A549 (cell line): ENCODE data around the gene NT5C. TPM values are rescaled to one million over a fixed set of nuclear protein-coding genes. Genes with fewer than 3 reads are reported as not detected.

Experiments used
- ATAC-seq, 2 experiments: fragments of 200-7000 bp in 1 of 2; fragments of >200 bp in 1 of 2; cut with Nextera tagmentation in 1 of 2; cut with Tn5 transposase in 1 of 2; 3 replicates each; pipeline versions ENCODE4 v1.8.0 to v1.9.1; 2018 to 2020; ENCODE audit warnings: mild to moderate bottlenecking in 1 of 2, moderate library complexity in 1 of 2
- CTCF ChIA-PET: fragments of 300-600 bp; sonication (Branson Sonifier 250); formaldehyde crosslinking; extraction: SDS; loops from one replicate; lab custom pipeline; 2021; ENCODE audit warnings: antibody characterized with exemption, inconsistent platforms; lab: Yijun Ruan, JAX
- POLR2A ChIA-PET: fragments of 350-600 bp; formaldehyde crosslinking; extraction: SDS; loops from one replicate; lab custom pipeline; 2021; ENCODE audit warnings: antibody characterized with exemption, inconsistent platforms; lab: Yijun Ruan, JAX
- DNase-seq, 2 experiments: peaks; one replicate each; pipeline versions ENCODE4 v3.0.0 to v3.0.0-alpha.2; 2011 to 2016; ENCODE audit warnings: low read depth in 1 of 2, low spot score in 1 of 2
- FAIRE-seq: peaks from 2 replicates; lab custom pipeline; 2011; peaks lifted over from hg19 to GRCh38; lab: Jason Lieb, UNC
- H3K27ac ChIP-seq, 2 experiments: fragments of >200 bp; sonication (Bioruptor Twin); formaldehyde crosslinking; 3 replicates each; pipeline ENCODE4 v1.5.1; 2016 to 2017
- H3K4me1 ChIP-seq: fragments of >200 bp; sonication (Bioruptor Twin); formaldehyde crosslinking; 3 replicates; pipeline ENCODE4 v1.6.1; 2016
- H3K4me2 ChIP-seq: fragments of >200 bp; sonication (Bioruptor Twin); formaldehyde crosslinking; 3 replicates; pipeline ENCODE4 v1.6.1; 2016
- H3K4me3 ChIP-seq: fragments of >200 bp; sonication (Bioruptor Twin); formaldehyde crosslinking; 3 replicates; pipeline ENCODE4 v1.5.1; 2016
- H3K9me3 ChIP-seq: fragments of >200 bp; sonication (Bioruptor Twin); formaldehyde crosslinking; 3 replicates; pipeline ENCODE4 v1.6.1; 2016
- CBX2 ChIP-seq: fragments of 200-600 bp; sonication (generic); IDR thresholded peaks from 2 replicates; pipeline ENCODE4 v1.6.1; 2016; ENCODE audit warnings: low read depth, mild to moderate bottlenecking, borderline replicate concordance
- CEBPB ChIP-seq, 2 experiments: fragments of >200 bp in 1 of 2; sonication (Bioruptor Twin) in 1 of 2; formaldehyde crosslinking in 1 of 2; IDR thresholded peaks; 2 replicates each; pipeline ENCODE4 v1.6.1; 2012 to 2016
- CHD4 ChIP-seq: fragments of 200-600 bp; sonication (generic); IDR thresholded peaks from 2 replicates; pipeline ENCODE4 v1.6.1; 2016; ENCODE audit warnings: antibody characterized with exemption, mild to moderate bottlenecking, borderline replicate concordance
- FOSB ChIP-seq: fragments of 250-450 bp; sonication (Bioruptor Pico); IDR thresholded peaks from 2 replicates; pipeline ENCODE4 v1.5.0; 2020; ENCODE audit warnings: mild to moderate bottlenecking, moderate library complexity
- FOSL2 ChIP-seq, 2 experiments: fragments of 450-650 bp in 1 of 2; fragments of >200 bp in 1 of 2; sonication (Bioruptor Twin) in 1 of 2; formaldehyde crosslinking; IDR thresholded peaks; 2 replicates each; pipeline versions ENCODE4 v1.5.0 to v1.6.1; 2016 to 2020; ENCODE audit warnings: mild to moderate bottlenecking in 1 of 2, moderate library complexity in 1 of 2
- FOXS1 ChIP-seq: fragments of 250-450 bp; sonication (Bioruptor Pico); IDR thresholded peaks from 2 replicates; pipeline ENCODE4 v1.5.0; 2020; ENCODE audit warnings: mild to moderate bottlenecking, moderate library complexity
- HOXA7 ChIP-seq: fragments of 250-450 bp; sonication (Bioruptor Pico); IDR thresholded peaks from 2 replicates; pipeline ENCODE4 v1.5.0; 2020; ENCODE audit warnings: mild to moderate bottlenecking, moderate library complexity
- HOXB5 ChIP-seq: fragments of 250-450 bp; sonication (Bioruptor Pico); IDR thresholded peaks from 2 replicates; pipeline ENCODE4 v1.5.0; 2020; ENCODE audit warnings: mild to moderate bottlenecking, moderate library complexity
- KDM5A ChIP-seq: fragments of 200-600 bp; sonication (generic); IDR thresholded peaks from 2 replicates; pipeline ENCODE4 v1.6.1; 2016; ENCODE audit warnings: antibody characterized with exemption, mild to moderate bottlenecking
- MAFK ChIP-seq: fragments of 450-650 bp; IDR thresholded peaks from 2 replicates; pipeline ENCODE4 v1.6.1; 2014; ENCODE audit not compliant: partially characterized antibody
- MAZ ChIP-seq: fragments of 150-350 bp; IDR thresholded peaks from 2 replicates; pipeline ENCODE4 v1.6.1; 2014; ENCODE audit warnings: antibody characterized with exemption, low read depth, low read length, borderline replicate concordance
- MYC ChIP-seq: IDR thresholded peaks from 2 replicates; pipeline ENCODE4 v1.6.1; 2012; ENCODE audit warnings: mild to moderate bottlenecking, inconsistent platforms, low read length, improper control_type of control experiment, borderline replicate concordance
- NR3C1 ChIP-seq: fragments of >200 bp; sonication (Bioruptor Twin); formaldehyde crosslinking; IDR thresholded peaks from 3 replicates; pipeline ENCODE4 v1.6.1; 2017
- PHF8 ChIP-seq: fragments of 200-600 bp; sonication (generic); IDR thresholded peaks from 2 replicates; pipeline ENCODE4 v1.6.1; 2016; ENCODE audit warnings: low read depth, mild to moderate bottlenecking, antibody characterized with exemption, moderate library complexity, borderline replicate concordance
- POLR2A ChIP-seq: IDR thresholded peaks from 2 replicates; pipeline ENCODE4 v1.6.1; 2012; ENCODE audit warnings: mild to moderate bottlenecking, low read length
- POLR2AphosphoS2 ChIP-seq: conservative IDR thresholded peaks from 2 replicates; pipeline ENCODE4 v1.6.1; 2012; ENCODE audit warnings: low read length, improper control_type of control experiment, inconsistent platforms
- RAD21 ChIP-seq, 2 experiments: fragments of >200 bp in 1 of 2; sonication (Bioruptor Twin) in 1 of 2; formaldehyde crosslinking in 1 of 2; IDR thresholded peaks in 1 of 2; conservative IDR thresholded peaks in 1 of 2; 2 replicates in 1 of 2; 3 replicates in 1 of 2; pipeline ENCODE4 v1.6.1; 2012 to 2018; ENCODE audit warnings: inconsistent platforms in 1 of 2
- RARB ChIP-seq: fragments of 250-450 bp; sonication (Bioruptor Pico); IDR thresholded peaks from 2 replicates; pipeline ENCODE4 v1.8.0; 2021; ENCODE audit warnings: mild to moderate bottlenecking, moderate library complexity
- RFX5 ChIP-seq: fragments of 450-650 bp; IDR thresholded peaks from 2 replicates; pipeline ENCODE4 v1.7.1; 2014; ENCODE audit warnings: antibody characterized with exemption, mild to moderate bottlenecking, moderate library complexity
- SREBF2 ChIP-seq: fragments of 450-650 bp; IDR thresholded peaks from 2 replicates; pipeline ENCODE4 v1.6.1; 2014; ENCODE audit warnings: mild to moderate bottlenecking, moderate library complexity
- ZNF302 ChIP-seq: fragments of 250-450 bp; sonication (Bioruptor Pico); IDR thresholded peaks from 2 replicates; pipeline ENCODE4 v1.9.0; 2021; ENCODE audit warnings: inconsistent platforms, mild to moderate bottlenecking, moderate library complexity
- WGBS: methylation state at CpG from one replicate; pipeline ENCODE4 v1.1.6; 2017; ENCODE audit errors: missing lambda C conversion rate; 5-methylcytosine and 5-hydroxymethylcytosine counted together
- polyA plus RNA-seq, 4 experiments: library from polyadenylated mRNA; depleted of rRNA in 3 of 4; stranded (reverse); fragments of >200 nt; fragmentation: RNase III in 1 of 4; extraction: RNeasy Plus Mini Kit Qiagen cat#74134 plus additional on column Dnase treatment in 1 of 4; gene quantifications; 2 replicates in 3 of 4; 3 replicates in 1 of 4; pipeline ENCODE4 v1.2.3, GENCODE V29; 2011 to 2017
- TF ChIP-seq, protein P1 (sequence below): IDR thresholded peaks from 2 replicates; pipeline ENCODE4 v1.6.1; 2012
- TF ChIP-seq, protein P2 (sequence below): fragments of 250-450 bp; sonication (Bioruptor Pico); IDR thresholded peaks from 2 replicates; pipeline ENCODE4 v1.5.0; 2020; ENCODE audit warnings: low read depth, mild to moderate bottlenecking, moderate library complexity
- TF ChIP-seq, protein P3 (sequence below): IDR thresholded peaks from 2 replicates; pipeline ENCODE4 v1.6.1; 2012
- TF ChIP-seq, protein P4 (sequence below): fragments of >200 bp; sonication (Bioruptor Twin); formaldehyde crosslinking; IDR thresholded peaks from 3 replicates; pipeline ENCODE4 v1.5.1; 2016
- TF ChIP-seq, protein P5 (sequence below): fragments of 150-350 bp; IDR thresholded peaks from 2 replicates; pipeline ENCODE4 v1.6.1; 2014; ENCODE audit warnings: low read depth, mild to moderate bottlenecking, low read length

Gene NT5C
- polyA plus RNA-seq, 2 of the 4 experiments (the other 2 are of a cell fraction) = 73.7 to 91.4 TPM

DNA sequence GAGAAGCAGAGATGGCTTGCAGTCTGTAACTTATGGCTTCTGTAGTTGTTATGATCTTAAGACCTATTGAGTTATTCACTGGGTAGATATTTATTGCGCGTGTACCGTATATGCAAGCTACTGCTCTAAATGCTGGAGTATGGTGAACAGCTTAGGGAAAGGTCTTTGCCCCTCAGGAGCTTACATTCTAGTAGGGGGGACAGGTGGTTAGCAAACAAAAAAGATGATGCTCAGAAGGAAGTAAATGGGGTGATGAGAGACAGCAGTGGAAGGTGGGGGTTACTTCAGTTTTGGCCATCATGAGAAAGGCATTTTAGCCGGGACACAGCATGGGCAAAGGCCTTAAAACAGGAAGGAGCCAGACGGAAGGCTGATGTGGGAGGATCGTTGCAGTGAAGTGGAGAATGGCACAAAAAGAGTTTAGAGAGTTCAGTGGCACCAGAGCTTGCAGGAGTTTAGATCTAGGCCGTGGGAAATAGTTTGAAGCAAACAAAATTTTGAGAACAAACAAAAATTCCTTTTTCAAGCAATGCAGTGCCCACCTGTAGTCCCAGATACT is 19.7 kb downstream of the NT5C start (continued):
- no peak for TF ChIP-seq MYC
- TF ChIP-seq CEBPB (IDR thresholded peaks at IDR 0.05) = no peak
- TF ChIP-seq MAFK = no peak

DNA sequence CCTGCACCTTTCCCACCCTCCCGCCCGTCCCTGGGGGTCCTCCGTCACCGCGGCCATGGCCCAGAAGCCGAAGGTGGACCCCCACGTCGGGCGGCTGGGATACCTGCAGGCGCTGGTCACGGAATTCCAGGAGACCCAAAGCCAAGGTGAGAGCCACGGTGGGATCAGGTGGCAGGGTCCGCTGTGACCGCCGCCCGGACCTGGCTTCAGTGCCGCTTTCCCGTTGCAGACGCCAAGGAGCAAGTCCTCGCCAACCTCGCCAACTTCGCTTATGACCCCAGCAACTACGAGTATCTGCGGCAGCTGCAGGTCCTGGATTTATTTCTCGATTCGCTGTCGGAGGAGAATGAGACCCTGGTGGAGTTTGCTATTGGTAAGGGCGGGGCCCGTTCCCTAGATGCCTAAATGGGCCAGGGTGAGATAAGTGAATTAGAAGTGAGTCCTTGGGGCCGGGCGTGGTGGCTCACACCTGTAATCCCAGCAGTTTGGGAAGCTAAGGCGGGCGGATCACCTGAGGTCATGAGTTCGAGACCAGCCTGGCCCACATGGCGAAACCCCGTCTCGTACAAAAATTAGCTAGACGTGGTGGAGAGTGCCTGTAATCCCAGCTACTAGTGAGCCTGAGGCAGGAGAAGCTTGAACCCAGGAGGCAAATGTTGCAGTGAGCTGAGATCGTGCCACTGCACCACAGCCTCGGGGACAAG is 21.2 kb downstream of the NT5C start:
- ChIA-PET POLR2A (interaction anchor here (0.8 to 3.1 kb wide), 14 partner anchors 14 to 95 kb away, joined by 3 to 20 read pairs (median 4); partner anchors contain the start of genes ATP5PD, KCTD2, NT5C and NUP85), CTCF (interaction anchor here (1.0 to 81.8 kb wide), 6 partner anchors 11 to 212 kb away, joined by 3 to 3429 read pairs (median 406); partner anchors contain the start of genes ARMC7, ATP5PD, KCTD2 and NT5C)
- Histone ChIP-seq H3K4me1 (peaks cover 29% of the 10 kb centered on the region), H3K4me2 (peak overlapping the region; percentile 91), H3K4me3 (peak overlapping the region; percentile 77), H3K9me3 (no peaks in the 10 kb centered on the region), H3K27ac (peak overlapping the region; percentile 91 to 94)
- 0 out of 2 replicates have a peak, but pooled peaks have one; percentile 9 for TF ChIP-seq CHD4
- TF ChIP-seq, protein P1, sequence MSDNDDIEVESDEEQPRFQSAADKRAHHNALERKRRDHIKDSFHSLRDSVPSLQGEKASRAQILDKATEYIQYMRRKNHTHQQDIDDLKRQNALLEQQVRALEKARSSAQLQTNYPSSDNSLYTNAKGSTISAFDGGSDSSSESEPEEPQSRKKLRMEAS = no peak
- FAIRE-seq (no peak), DNase-seq (peak in 1 of 2 experiments; percentile 62), ATAC-seq (peak; percentile 3 to 6; a peak in 3 of 6 replicates)
- WGBS = 26% methylated on average over 36 of the region's 40 CpGs

DNA sequence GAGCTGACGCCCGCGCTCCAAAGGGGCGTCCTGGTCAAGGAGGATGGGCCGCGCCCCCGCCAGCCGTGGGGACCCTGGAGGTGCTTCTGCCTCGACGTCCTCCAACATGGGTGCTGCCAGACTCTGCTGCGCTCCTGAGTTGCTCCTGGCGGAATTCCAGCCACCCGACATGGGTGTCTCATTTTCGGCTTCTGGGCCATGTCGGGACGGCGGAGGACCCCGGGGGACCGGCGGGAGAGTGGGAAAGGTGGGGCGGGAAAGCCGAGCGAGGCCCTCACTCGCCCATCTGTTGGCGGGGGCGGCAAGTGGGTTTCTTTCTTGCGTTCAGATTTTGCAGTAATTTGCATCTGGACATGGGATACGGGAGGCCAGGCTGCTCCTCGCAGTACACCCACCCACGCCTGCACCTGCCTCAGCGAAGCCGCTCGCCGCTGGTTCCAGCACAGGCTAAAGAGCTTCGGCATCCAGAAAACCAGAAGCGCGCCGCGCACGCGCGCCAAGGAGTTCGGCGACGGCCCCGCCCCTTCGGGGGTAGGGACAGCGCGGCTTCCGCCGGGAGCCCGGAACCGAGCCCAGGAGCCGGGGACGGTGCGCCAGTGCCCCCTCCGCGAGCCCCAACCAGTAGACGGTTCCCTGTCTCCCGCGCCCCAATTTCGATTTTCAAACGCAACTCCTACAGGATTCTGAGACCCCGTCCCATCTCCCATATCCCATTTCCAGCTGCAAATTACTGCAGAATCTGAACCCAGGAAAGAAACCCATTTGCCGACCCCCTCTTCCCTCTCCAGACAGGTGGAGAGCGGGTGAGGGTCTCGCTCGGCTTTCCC is 21.9 kb downstream of the NT5C start, which contains the start of gene ARMC7:
ARMC7 (plus strand) TSS at position 563 of the 827 bp plus-strand sequence. CDS start 320 bp downstream, outside the sequence.
- peak within 1 kb of the TSS; percentile 91 to 94 for H3K27ac ChIP-seq
- FAIRE-seq (no peak), DNase-seq (peak; percentile 85 to 97), ATAC-seq (peak; percentile 78 to 80)
- H3K9me3 ChIP-seq = no peaks in the 10 kb centered on the region
- CTCF ChIA-PET = interaction anchor here (1.0 to 81.8 kb wide), 6 partner anchors 12 to 211 kb away, joined by 3 to 3429 read pairs (median 406); partner anchors contain the start of genes ARMC7, ATP5PD, KCTD2 and NT5C
- 4% methylated on average over 67 of the region's 68 CpGs for WGBS
- peak within 1 kb of the TSS; percentile 91 for H3K4me2 ChIP-seq
- peak within 1 kb of the TSS; percentile 77 for H3K4me3 ChIP-seq
- POLR2A ChIA-PET = interaction anchor here (0.6 to 3.1 kb wide), 12 partner anchors 14 to 137 kb away, joined by 3 to 20 read pairs (median 4); partner anchors contain the start of genes ATP5PD, KCTD2, NT5C and NUP85
- H3K4me1 ChIP-seq = peaks cover 22% of the 10 kb centered on the region
- peak; percentile 32 to 46 for TF ChIP-seq RAD21 (conservative IDR thresholded peaks at IDR 0.05 in 1 of 2, IDR thresholded peaks at IDR 0.05 in 1 of 2)
- no peak for TF ChIP-seq ZNF302 (CRISPR knock-in tag)
- no peak for TF ChIP-seq RFX5
- peak; percentile 78 for TF ChIP-seq POLR2AphosphoS2
- no peak for TF ChIP-seq MAFK
- no peak; the same call in 1 of the 2 replicates for TF ChIP-seq PHF8
- TF ChIP-seq HOXA7 (CRISPR knock-in tag) = no peak
- no peak for TF ChIP-seq FOXS1 (CRISPR knock-in tag)
- no peak for TF ChIP-seq KDM5A
- no peak for TF ChIP-seq SREBF2
- TF ChIP-seq HOXB5 = no peak
- TF ChIP-seq FOSB (CRISPR knock-in tag) = no peak
- no peak for TF ChIP-seq RARB
- no peak; the same call in 1 of the 2 replicates for TF ChIP-seq MAZ
- TF ChIP-seq, protein P2, sequence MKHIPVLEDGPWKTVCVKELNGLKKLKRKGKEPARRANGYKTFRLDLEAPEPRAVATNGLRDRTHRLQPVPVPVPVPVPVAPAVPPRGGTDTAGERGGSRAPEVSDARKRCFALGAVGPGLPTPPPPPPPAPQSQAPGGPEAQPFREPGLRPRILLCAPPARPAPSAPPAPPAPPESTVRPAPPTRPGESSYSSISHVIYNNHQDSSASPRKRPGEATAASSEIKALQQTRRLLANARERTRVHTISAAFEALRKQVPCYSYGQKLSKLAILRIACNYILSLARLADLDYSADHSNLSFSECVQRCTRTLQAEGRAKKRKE (CRISPR knock-in tag) = no peak
- TF ChIP-seq FOSL2 (IDR thresholded peaks at IDR 0.05) = no peak
- no peak for TF ChIP-seq FOSL2 (CRISPR knock-in tag; IDR thresholded peaks at IDR 0.05)
- TF ChIP-seq CEBPB (IDR thresholded peaks at IDR 0.05) = no peak
- peak; percentile 83 for TF ChIP-seq POLR2A
- TF ChIP-seq, protein P3, sequence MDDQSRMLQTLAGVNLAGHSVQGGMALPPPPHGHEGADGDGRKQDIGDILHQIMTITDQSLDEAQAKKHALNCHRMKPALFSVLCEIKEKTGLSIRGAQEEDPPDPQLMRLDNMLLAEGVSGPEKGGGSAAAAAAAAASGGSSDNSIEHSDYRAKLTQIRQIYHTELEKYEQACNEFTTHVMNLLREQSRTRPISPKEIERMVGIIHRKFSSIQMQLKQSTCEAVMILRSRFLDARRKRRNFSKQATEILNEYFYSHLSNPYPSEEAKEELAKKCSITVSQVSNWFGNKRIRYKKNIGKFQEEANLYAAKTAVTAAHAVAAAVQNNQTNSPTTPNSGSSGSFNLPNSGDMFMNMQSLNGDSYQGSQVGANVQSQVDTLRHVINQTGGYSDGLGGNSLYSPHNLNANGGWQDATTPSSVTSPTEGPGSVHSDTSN = no peak; the same call in 1 of the 2 replicates
- TF ChIP-seq, protein P4, sequence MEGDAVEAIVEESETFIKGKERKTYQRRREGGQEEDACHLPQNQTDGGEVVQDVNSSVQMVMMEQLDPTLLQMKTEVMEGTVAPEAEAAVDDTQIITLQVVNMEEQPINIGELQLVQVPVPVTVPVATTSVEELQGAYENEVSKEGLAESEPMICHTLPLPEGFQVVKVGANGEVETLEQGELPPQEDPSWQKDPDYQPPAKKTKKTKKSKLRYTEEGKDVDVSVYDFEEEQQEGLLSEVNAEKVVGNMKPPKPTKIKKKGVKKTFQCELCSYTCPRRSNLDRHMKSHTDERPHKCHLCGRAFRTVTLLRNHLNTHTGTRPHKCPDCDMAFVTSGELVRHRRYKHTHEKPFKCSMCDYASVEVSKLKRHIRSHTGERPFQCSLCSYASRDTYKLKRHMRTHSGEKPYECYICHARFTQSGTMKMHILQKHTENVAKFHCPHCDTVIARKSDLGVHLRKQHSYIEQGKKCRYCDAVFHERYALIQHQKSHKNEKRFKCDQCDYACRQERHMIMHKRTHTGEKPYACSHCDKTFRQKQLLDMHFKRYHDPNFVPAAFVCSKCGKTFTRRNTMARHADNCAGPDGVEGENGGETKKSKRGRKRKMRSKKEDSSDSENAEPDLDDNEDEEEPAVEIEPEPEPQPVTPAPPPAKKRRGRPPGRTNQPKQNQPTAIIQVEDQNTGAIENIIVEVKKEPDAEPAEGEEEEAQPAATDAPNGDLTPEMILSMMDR = peak; percentile 18; the same call in 1 of the 3 replicates
- TF ChIP-seq NR3C1 = no peak
- TF ChIP-seq CBX2 = no peak
- TF ChIP-seq CHD4 = no peak
- TF ChIP-seq, protein P5, sequence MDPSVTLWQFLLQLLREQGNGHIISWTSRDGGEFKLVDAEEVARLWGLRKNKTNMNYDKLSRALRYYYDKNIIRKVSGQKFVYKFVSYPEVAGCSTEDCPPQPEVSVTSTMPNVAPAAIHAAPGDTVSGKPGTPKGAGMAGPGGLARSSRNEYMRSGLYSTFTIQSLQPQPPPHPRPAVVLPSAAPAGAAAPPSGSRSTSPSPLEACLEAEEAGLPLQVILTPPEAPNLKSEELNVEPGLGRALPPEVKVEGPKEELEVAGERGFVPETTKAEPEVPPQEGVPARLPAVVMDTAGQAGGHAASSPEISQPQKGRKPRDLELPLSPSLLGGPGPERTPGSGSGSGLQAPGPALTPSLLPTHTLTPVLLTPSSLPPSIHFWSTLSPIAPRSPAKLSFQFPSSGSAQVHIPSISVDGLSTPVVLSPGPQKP = no peak
